ENCODE measurements around the gene ESM1.

DNA sequence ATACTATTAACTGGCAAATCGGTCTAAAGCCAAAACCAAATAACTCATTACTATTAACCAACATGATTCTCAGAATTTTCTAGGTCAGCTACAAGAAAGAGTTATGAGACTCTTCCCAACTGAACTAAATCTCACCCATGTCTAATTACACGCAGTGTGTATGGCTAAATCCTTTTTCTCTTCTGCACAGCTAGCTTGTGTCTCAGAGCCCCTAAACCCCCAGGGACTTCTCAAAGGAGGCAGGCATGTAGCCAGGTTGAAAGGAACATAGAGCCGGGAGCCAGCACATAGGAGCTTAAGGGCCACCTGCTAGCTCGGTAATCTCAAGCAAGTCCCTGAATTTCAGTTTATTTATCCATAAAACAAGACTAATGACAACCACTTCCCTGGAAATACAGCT, 36.4 kb upstream of the ESM1 start:
- TF ChIP-seq, protein P1, sequence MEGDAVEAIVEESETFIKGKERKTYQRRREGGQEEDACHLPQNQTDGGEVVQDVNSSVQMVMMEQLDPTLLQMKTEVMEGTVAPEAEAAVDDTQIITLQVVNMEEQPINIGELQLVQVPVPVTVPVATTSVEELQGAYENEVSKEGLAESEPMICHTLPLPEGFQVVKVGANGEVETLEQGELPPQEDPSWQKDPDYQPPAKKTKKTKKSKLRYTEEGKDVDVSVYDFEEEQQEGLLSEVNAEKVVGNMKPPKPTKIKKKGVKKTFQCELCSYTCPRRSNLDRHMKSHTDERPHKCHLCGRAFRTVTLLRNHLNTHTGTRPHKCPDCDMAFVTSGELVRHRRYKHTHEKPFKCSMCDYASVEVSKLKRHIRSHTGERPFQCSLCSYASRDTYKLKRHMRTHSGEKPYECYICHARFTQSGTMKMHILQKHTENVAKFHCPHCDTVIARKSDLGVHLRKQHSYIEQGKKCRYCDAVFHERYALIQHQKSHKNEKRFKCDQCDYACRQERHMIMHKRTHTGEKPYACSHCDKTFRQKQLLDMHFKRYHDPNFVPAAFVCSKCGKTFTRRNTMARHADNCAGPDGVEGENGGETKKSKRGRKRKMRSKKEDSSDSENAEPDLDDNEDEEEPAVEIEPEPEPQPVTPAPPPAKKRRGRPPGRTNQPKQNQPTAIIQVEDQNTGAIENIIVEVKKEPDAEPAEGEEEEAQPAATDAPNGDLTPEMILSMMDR (IDR thresholded peaks at IDR 0.05): no peak
- TF ChIP-seq EP300 (IDR thresholded peaks at IDR 0.05) (no peak), POLR2A (IDR thresholded peaks at IDR 0.05; ENCODE audit: low read depth) (no peak)

Measured in esophagus muscularis mucosa (tissue), 4 donors.